K562 (cell line): Measurements from ENCODE around the gene TCF3. TPM values are rescaled to one million over a fixed set of nuclear protein-coding genes. Genes with fewer than 3 reads are reported as not detected.
A peak's percentile ranks its signal among the peaks of the same experiment; 100 is the strongest.

Experiments used
- E2F4 ChIP-seq: sonication (generic); formaldehyde crosslinking; IDR thresholded peaks from 2 replicates; pipeline ENCODE4 v1.8.0; 2022; ENCODE audit warnings: mild to moderate bottlenecking, low read depth, missing genetic modification reagents
- FOXJ2 ChIP-seq: fragments of 200-800 bp; sonication (Bioruptor generic); IDR thresholded peaks from 2 replicates; pipeline ENCODE4 v1.6.1; 2016; ENCODE audit warnings: missing genetic modification characterization, missing compliant biosample characterization
- IRF9 ChIP-seq: fragments of 450-650 bp; IDR thresholded peaks from 2 replicates; pipeline ENCODE4 v1.6.1; 2016; ENCODE audit warnings: missing biosample characterization, missing genetic modification characterization
- KHSRP ChIP-seq: fragments of 450-650 bp; IDR thresholded peaks from 2 replicates; pipeline ENCODE4 v1.6.1; 2017
- KLF6 ChIP-seq: fragments of 250-450 bp; sonication (Bioruptor Pico); IDR thresholded peaks from 2 replicates; pipeline ENCODE4 v1.4.0; 2020; ENCODE audit warnings: mild to moderate bottlenecking, moderate library complexity, borderline replicate concordance
- OTX1 ChIP-seq: fragments of 450-650 bp; formaldehyde crosslinking; IDR thresholded peaks from 2 replicates; pipeline ENCODE4 v1.4.0; 2022; ENCODE audit warnings: mild to moderate bottlenecking
- POLR2H ChIP-seq: IDR thresholded peaks from 2 replicates; pipeline ENCODE4 v1.6.1; 2016; ENCODE audit warnings: missing genetic modification characterization, low read depth, mild to moderate bottlenecking, control low read depth, missing compliant biosample characterization, moderate library complexity
- POU5F1 ChIP-seq: fragments of 150-350 bp; IDR thresholded peaks from 2 replicates; pipeline ENCODE4 v1.6.1; 2014; ENCODE audit warnings: borderline replicate concordance, low read length, low read depth, mild to moderate bottlenecking; ENCODE audit not compliant: partially characterized antibody
- RBM34 ChIP-seq: fragments of 200-400 bp; formaldehyde crosslinking; IDR thresholded peaks from 2 replicates; pipeline ENCODE4 v1.6.1; 2018; ENCODE audit warnings: low read length, borderline replicate concordance; ENCODE audit not compliant: insufficient read depth
- UBTF ChIP-seq, 2 experiments: IDR thresholded peaks; 2 replicates each; pipeline ENCODE4 v1.6.1; 2012; ENCODE audit warnings: improper control_type of control experiment in 2 of 2, low read depth in 2 of 2, low read length in 2 of 2, borderline replicate concordance in 1 of 2
- ZHX1 ChIP-seq: fragments of 150-350 bp; conservative IDR thresholded peaks from 2 replicates; pipeline ENCODE4 v1.6.1; 2014; ENCODE audit warnings: low read length
- ZNF398 ChIP-seq: fragments of 250-450 bp; sonication (Bioruptor Pico); IDR thresholded peaks from 2 replicates; pipeline ENCODE4 v1.8.0; 2021; ENCODE audit warnings: moderate library complexity, mild to moderate bottlenecking, inconsistent platforms
- ZNF408 ChIP-seq: fragments of 250-450 bp; sonication (Bioruptor Pico); IDR thresholded peaks from 2 replicates; pipeline ENCODE4 v1.4.0; 2020; ENCODE audit warnings: low read depth, mild to moderate bottlenecking, moderate library complexity
- ZNF586 ChIP-seq: fragments of 450-650 bp; formaldehyde crosslinking; conservative IDR thresholded peaks from 2 replicates; pipeline ENCODE4 v1.4.0; 2020; ENCODE audit warnings: mild to moderate bottlenecking, moderate library complexity
- polyA plus RNA-seq, 8 experiments: library from polyadenylated mRNA; depleted of rRNA in 4 of 8; stranded (reverse) in 5 of 8; unstranded in 3 of 8; fragments of >200 nt; fragmentation: Nextera tagmentation in 2 of 8; fragmentation: Illumina TruSeq in 1 of 8; extraction: Ambion mirVana in 2 of 8; extraction: Trizol in 1 of 8; gene quantifications; 2 replicates each; pipeline versions ENCODE4 v1.2.1 to v1.2.3, GENCODE V29; 2011 to 2014; ENCODE audit warnings: inconsistent platforms in 1 of 8, missing spikeins in 1 of 8
- total RNA-seq, 7 experiments: library from RNA; depleted of rRNA in 6 of 7; stranded (reverse); fragments of >200 nt in 6 of 7; fragmentation: Illumina TruSeq in 2 of 7; extraction: Trizol in 2 of 7; gene quantifications; 2 replicates each; pipeline versions ENCODE4 v1.2.1 to v1.2.3, GENCODE V29; 2011 to 2021; ENCODE audit warnings: low replicate concordance in 1 of 7

TCF3 gene
- total and polyA plus RNA-seq, 9 of the 15 experiments (the other 6 are each of a cell fraction or from before 2014, with no cell fraction given) = 5.6 to 259 (median 84.0) TPM

- TF ChIP-seq ZHX1 (no peak; the same call in 1 of the 2 replicates), KHSRP (peak; percentile 83; the same call in 1 of the 2 replicates), ZNF408 (CRISPR knock-in tag) (no peak), OTX1 (CRISPR knock-in tag) (peak; percentile 87; the same call in 1 of the 2 replicates), POU5F1 (no peak), ZNF586 (CRISPR knock-in tag) (no peak), KLF6 (CRISPR knock-in tag) (peak; percentile 87), ZNF398 (CRISPR knock-in tag) (no peak), E2F4 (no peak), IRF9 (peak; percentile 71), FOXJ2 (tag) (no peak), RBM34 (no peak), POLR2H (no peak), UBTF (IDR thresholded peaks at IDR 0.05; ENCODE audit: borderline replicate concordance in 1 of 2, low read depth in 2 of 2, low read length in 2 of 2) (peak in 1 of 2 experiments; percentile 77; a peak in 1 of 4 replicates)
Measured at GRCh38 chr19:1652471-1653299, at the start of gene TCF3 (continued).
